ENCODE results near the gene MYD88. TPM values are rescaled to one million over a fixed set of nuclear protein-coding genes. Genes with fewer than 3 reads are reported as not detected.

MYD88 gene
- total RNA-seq, 1 donor from 2014 or later, result 6.9 TPM

GRCh38 chr3:38152609-38153008 lies 14.1 kb downstream of the MYD88 start:
- no peaks in the 10 kb centered on the region for H3K4me1 ChIP-seq
- no peaks in the 10 kb centered on the region for H3K36me3 ChIP-seq
- intact Hi-C loops (cut with micrococcal nuclease), result no loop called here
- H3K27me3 ChIP-seq (ENCODE audit: low read depth), result no peaks in the 10 kb centered on the region
- no peak overlapping the region for H3K4me3 ChIP-seq
- no peak for DNase-seq
- no peak overlapping the region for H3K27ac ChIP-seq (replicated peaks)
- no peak for TF ChIP-seq CTCF (IDR thresholded peaks at IDR 0.05; ENCODE audit: borderline replicate concordance)
- H3K9me3 ChIP-seq (replicated peaks), result no peaks in the 10 kb centered on the region

GRCh38 chr3:38153221-38153620 lies 14.8 kb downstream of the MYD88 start:
- no peak for TF ChIP-seq CTCF (IDR thresholded peaks at IDR 0.05; ENCODE audit: borderline replicate concordance)
- H3K27me3 ChIP-seq (ENCODE audit: low read depth), result no peaks in the 10 kb centered on the region
- H3K36me3 ChIP-seq, result no peaks in the 10 kb centered on the region
- DNase-seq, result no peak
- no peak overlapping the region for H3K4me3 ChIP-seq
- no peak overlapping the region for H3K27ac ChIP-seq (replicated peaks)
- intact Hi-C loops (cut with micrococcal nuclease), result no loop called here
- no peaks in the 10 kb centered on the region for H3K4me1 ChIP-seq
- no peaks in the 10 kb centered on the region for H3K9me3 ChIP-seq (replicated peaks)

GRCh38 chr3:38154033-38154494 lies 15.6 kb downstream of the MYD88 start:
- H3K27ac ChIP-seq (replicated peaks), result no peak overlapping the region
- no peak overlapping the region for H3K4me3 ChIP-seq
- DNase-seq, result no peak
- no peaks in the 10 kb centered on the region for H3K27me3 ChIP-seq (ENCODE audit: low read depth)
- H3K36me3 ChIP-seq, result no peaks in the 10 kb centered on the region
- no peaks in the 10 kb centered on the region for H3K9me3 ChIP-seq (replicated peaks)
- H3K4me1 ChIP-seq, result no peaks in the 10 kb centered on the region
- no peak for TF ChIP-seq CTCF (IDR thresholded peaks at IDR 0.05; ENCODE audit: borderline replicate concordance)
- intact Hi-C loops (cut with micrococcal nuclease), result no loop called here

DNA sequence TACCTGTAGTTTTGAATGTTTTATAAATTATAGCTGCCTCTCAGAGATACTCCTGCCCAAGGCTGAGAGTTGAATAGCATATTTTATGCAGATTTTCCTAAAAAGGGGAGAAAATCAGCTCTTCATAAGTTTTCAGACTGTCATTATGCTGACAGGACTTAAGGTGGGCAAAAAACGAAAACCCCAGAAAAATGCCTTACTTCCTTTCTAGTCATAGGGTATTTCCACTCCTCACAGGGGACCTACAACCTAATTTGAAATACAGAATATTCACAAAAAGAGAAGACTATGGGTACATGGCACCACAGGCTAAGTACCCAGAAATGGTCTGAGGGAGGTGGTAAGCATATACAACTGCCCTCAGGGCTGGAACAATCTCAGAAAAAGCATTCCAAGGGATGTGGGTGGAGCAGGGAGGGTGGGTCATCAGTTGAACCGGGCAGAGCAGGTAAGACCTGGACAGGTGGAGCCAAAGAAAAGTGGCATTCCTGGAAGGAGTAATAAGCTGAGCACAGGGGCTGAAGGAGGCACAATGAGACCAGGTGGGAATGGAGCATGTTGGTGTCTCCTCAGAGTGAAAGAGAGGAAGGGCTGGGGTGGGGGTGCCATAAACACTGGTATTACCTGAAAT lies 16.3 kb downstream of the MYD88 start:
- TF ChIP-seq CTCF (IDR thresholded peaks at IDR 0.05; ENCODE audit: borderline replicate concordance), result no peak
- DNase-seq, result no peak
- intact Hi-C loops (cut with micrococcal nuclease), result no loop called here
- H3K27me3 ChIP-seq (ENCODE audit: low read depth), result no peaks in the 10 kb centered on the region
- no peaks in the 10 kb centered on the region for H3K4me1 ChIP-seq
- no peak overlapping the region for H3K4me3 ChIP-seq
- H3K36me3 ChIP-seq, result no peaks in the 10 kb centered on the region
- H3K9me3 ChIP-seq (replicated peaks), result no peaks in the 10 kb centered on the region
- no peak overlapping the region for H3K27ac ChIP-seq (replicated peaks)

- intact Hi-C loops (cut with micrococcal nuclease), result no loop called here
- Histone ChIP-seq H3K4me1 (no peaks in the 10 kb centered on the region), H3K4me3 (no peak overlapping the region), H3K27me3 (ENCODE audit: low read depth) (no peaks in the 10 kb centered on the region), H3K27ac (replicated peaks) (no peak overlapping the region), H3K36me3 (no peaks in the 10 kb centered on the region), H3K9me3 (replicated peaks) (no peaks in the 10 kb centered on the region)
- DNase-seq, result no peak
- no peak for TF ChIP-seq CTCF (IDR thresholded peaks at IDR 0.05; ENCODE audit: borderline replicate concordance)
These were observed 17.4 kb downstream of the MYD88 start for GRCh38 chr3:38155825-38156224.
